ENCODE data around the gene IVD. TPM values are rescaled to one million over a fixed set of nuclear protein-coding genes. Genes with fewer than 3 reads are reported as not detected.

The IVD gene
- total and polyA plus RNA-seq, 4 donors = 40.3 to 156 (median 94.4) TPM

DNA sequence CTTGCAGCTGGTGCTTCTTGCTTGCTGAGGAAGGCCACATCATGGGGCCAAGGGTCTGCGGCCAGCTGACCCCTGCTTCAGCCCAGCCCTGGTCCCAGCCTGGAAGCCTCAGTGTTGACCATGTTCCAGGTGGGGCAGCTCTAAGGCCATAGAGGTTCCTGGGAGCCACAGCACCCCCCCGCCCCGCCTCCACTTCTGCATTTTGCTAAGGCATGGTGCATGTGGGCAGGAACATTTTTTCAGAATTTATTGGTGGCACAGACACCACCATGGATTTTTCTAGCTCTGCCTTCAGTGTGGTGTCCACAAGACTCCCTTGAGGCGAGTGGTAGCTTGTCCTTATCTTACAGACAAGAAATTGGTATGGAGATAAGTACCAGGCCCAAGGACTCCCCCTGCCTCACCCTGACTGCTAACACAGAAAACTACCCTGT is 63.3 kb downstream of the IVD start:
- Histone ChIP-seq H3K4me1 (ENCODE audit: control insufficient read depth in 4 of 4, insufficient read depth in 4 of 4, low read length in 3 of 4) (peaks cover 3 to 18% (median 11%) of the 10 kb centered on the region in 4 donors), H3K36me3 (ENCODE audit: control insufficient read depth in 4 of 4, insufficient read depth in 3 of 4, low read depth in 1 of 4, low read length in 3 of 4) (peaks cover 0 to 24% (median 10%) of the 10 kb centered on the region in 4 donors), H3K27ac (ENCODE audit: low read depth in 1 of 2, low read length in 2 of 2) (no peak overlapping the region), H3K9me3 (ENCODE audit: control insufficient read depth in 4 of 4, low read length in 3 of 4) (no peaks in the 10 kb centered on the region), H3K4me3 (ENCODE audit: low read depth in 1 of 3, low read length in 3 of 3) (no peak overlapping the region), H3K9ac (ENCODE audit: low read depth in 1 of 2, low read length in 2 of 2) (no peak overlapping the region), H3K27me3 (ENCODE audit: control insufficient read depth in 4 of 4, insufficient read depth in 4 of 4, low read length in 3 of 4) (no peaks in the 10 kb centered on the region)
- WGBS = 96% methylated on average over 4 of the region's 4 CpGs
- no peak for DNase-seq (ENCODE audit: low spot score)
- TF ChIP-seq SP1 (IDR thresholded peaks at IDR 0.05) (no peak), EGR1 (IDR thresholded peaks at IDR 0.05; ENCODE audit: low read depth in 2 of 2) (no peak)

DNA sequence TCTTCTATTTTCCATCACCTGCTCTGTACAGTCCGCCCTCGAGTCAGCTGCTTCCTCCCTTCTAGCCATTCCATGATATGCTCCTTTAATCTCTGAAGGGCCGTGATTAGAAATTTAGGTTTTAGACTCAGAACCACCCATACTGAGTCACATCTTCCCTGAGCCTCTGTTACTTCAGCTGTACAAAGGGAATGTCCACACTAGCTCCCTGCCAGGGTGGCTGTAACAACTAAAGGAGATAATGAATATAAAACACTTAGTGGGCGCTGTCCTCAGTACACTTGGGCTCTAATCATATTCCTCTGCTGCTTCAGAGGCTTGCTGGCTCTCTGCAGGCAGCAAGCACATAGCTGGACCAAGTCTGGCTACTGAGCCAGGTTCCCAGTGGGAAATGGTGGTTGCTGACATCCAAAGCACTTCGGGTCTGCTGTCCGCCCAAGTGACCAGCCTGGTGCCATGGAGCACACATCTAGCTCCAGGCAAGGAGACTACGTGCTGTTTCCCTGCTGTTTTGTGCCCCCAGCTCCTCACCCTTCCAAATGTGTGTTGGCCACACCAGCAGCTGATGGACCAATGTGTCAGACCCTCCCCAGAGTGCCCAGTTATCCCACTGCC is 64.3 kb downstream of the IVD start:
- Histone ChIP-seq H3K4me3 (ENCODE audit: low read depth in 1 of 3, low read length in 3 of 3) (peak overlapping the region in 1 of 3 donors; percentile 83), H3K36me3 (ENCODE audit: control insufficient read depth in 4 of 4, insufficient read depth in 3 of 4, low read depth in 1 of 4, low read length in 3 of 4) (peaks cover 0 to 19% (median 8%) of the 10 kb centered on the region in 4 donors), H3K27ac (ENCODE audit: low read depth in 1 of 2, low read length in 2 of 2) (peak overlapping the region; percentile 84 to 90), H3K9ac (ENCODE audit: low read depth in 1 of 2, low read length in 2 of 2) (no peak overlapping the region), H3K27me3 (ENCODE audit: control insufficient read depth in 4 of 4, insufficient read depth in 4 of 4, low read length in 3 of 4) (no peaks in the 10 kb centered on the region), H3K4me1 (ENCODE audit: control insufficient read depth in 4 of 4, insufficient read depth in 4 of 4, low read length in 3 of 4) (peaks cover 3 to 18% (median 11%) of the 10 kb centered on the region in 4 donors), H3K9me3 (ENCODE audit: control insufficient read depth in 4 of 4, low read length in 3 of 4) (no peaks in the 10 kb centered on the region)
- DNase-seq (ENCODE audit: low spot score) = no peak
- 89% methylated on average over 7 of the region's 7 CpGs for WGBS
- no peak for TF ChIP-seq RAD21 (IDR thresholded peaks at IDR 0.05)
- TF ChIP-seq, protein P1, sequence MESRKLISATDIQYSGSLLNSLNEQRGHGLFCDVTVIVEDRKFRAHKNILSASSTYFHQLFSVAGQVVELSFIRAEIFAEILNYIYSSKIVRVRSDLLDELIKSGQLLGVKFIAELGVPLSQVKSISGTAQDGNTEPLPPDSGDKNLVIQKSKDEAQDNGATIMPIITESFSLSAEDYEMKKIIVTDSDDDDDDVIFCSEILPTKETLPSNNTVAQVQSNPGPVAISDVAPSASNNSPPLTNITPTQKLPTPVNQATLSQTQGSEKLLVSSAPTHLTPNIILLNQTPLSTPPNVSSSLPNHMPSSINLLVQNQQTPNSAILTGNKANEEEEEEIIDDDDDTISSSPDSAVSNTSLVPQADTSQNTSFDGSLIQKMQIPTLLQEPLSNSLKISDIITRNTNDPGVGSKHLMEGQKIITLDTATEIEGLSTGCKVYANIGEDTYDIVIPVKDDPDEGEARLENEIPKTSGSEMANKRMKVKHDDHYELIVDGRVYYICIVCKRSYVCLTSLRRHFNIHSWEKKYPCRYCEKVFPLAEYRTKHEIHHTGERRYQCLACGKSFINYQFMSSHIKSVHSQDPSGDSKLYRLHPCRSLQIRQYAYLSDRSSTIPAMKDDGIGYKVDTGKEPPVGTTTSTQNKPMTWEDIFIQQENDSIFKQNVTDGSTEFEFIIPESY (IDR thresholded peaks at IDR 0.05) = no peak
- no peak for TF ChIP-seq TAF1 (conservative IDR thresholded peaks at IDR 0.05)
- TF ChIP-seq, protein P2, sequence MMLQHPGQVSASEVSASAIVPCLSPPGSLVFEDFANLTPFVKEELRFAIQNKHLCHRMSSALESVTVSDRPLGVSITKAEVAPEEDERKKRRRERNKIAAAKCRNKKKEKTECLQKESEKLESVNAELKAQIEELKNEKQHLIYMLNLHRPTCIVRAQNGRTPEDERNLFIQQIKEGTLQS (IDR thresholded peaks at IDR 0.05) = no peak
- TF ChIP-seq, protein P3, sequence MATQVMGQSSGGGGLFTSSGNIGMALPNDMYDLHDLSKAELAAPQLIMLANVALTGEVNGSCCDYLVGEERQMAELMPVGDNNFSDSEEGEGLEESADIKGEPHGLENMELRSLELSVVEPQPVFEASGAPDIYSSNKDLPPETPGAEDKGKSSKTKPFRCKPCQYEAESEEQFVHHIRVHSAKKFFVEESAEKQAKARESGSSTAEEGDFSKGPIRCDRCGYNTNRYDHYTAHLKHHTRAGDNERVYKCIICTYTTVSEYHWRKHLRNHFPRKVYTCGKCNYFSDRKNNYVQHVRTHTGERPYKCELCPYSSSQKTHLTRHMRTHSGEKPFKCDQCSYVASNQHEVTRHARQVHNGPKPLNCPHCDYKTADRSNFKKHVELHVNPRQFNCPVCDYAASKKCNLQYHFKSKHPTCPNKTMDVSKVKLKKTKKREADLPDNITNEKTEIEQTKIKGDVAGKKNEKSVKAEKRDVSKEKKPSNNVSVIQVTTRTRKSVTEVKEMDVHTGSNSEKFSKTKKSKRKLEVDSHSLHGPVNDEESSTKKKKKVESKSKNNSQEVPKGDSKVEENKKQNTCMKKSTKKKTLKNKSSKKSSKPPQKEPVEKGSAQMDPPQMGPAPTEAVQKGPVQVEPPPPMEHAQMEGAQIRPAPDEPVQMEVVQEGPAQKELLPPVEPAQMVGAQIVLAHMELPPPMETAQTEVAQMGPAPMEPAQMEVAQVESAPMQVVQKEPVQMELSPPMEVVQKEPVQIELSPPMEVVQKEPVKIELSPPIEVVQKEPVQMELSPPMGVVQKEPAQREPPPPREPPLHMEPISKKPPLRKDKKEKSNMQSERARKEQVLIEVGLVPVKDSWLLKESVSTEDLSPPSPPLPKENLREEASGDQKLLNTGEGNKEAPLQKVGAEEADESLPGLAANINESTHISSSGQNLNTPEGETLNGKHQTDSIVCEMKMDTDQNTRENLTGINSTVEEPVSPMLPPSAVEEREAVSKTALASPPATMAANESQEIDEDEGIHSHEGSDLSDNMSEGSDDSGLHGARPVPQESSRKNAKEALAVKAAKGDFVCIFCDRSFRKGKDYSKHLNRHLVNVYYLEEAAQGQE (IDR thresholded peaks at IDR 0.05) = no peak
- no peak for TF ChIP-seq YY1 (IDR thresholded peaks at IDR 0.05)
- no peak for TF ChIP-seq RXRA (IDR thresholded peaks at IDR 0.05)
- no peak for TF ChIP-seq HNF4A (conservative IDR thresholded peaks at IDR 0.05)
- no peak for TF ChIP-seq JUND (IDR thresholded peaks at IDR 0.05)
- no peak for TF ChIP-seq FOXA2 (IDR thresholded peaks at IDR 0.05)
- TF ChIP-seq SP1 (IDR thresholded peaks at IDR 0.05) = no peak
- TF ChIP-seq, protein P4, sequence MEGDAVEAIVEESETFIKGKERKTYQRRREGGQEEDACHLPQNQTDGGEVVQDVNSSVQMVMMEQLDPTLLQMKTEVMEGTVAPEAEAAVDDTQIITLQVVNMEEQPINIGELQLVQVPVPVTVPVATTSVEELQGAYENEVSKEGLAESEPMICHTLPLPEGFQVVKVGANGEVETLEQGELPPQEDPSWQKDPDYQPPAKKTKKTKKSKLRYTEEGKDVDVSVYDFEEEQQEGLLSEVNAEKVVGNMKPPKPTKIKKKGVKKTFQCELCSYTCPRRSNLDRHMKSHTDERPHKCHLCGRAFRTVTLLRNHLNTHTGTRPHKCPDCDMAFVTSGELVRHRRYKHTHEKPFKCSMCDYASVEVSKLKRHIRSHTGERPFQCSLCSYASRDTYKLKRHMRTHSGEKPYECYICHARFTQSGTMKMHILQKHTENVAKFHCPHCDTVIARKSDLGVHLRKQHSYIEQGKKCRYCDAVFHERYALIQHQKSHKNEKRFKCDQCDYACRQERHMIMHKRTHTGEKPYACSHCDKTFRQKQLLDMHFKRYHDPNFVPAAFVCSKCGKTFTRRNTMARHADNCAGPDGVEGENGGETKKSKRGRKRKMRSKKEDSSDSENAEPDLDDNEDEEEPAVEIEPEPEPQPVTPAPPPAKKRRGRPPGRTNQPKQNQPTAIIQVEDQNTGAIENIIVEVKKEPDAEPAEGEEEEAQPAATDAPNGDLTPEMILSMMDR (IDR thresholded peaks at IDR 0.05; ENCODE audit: low read depth, low read length, missing input control) = no peak

Data from liver (tissue), 9 donors.